ENCODE measurements around the gene SPATA24. TPM values are rescaled to one million over a fixed set of nuclear protein-coding genes. Genes with fewer than 3 reads are reported as not detected.

Gene SPATA24
- total and polyA plus RNA-seq, 2 of the 8 experiments (the other 6 are each of a cell fraction or from before 2014, with no cell fraction given) = 5.8 to 9.4 TPM

- TF ChIP-seq ATF2 (IDR thresholded peaks at IDR 0.05; ENCODE audit: low read length) (no peak), FOSL1 (IDR thresholded peaks at IDR 0.05; ENCODE audit: insufficient read depth, low read depth, low read length) (no peak), NRF1 (IDR thresholded peaks at IDR 0.05; ENCODE audit: low read depth, low read length) (no peak), SUZ12 (IDR thresholded peaks at IDR 0.05; ENCODE audit: low read length) (no peak), RNF2 (IDR thresholded peaks at IDR 0.05; ENCODE audit: borderline replicate concordance, low read depth, low read length, missing control alignments, poor library complexity, severe bottlenecking) (no peak), CREB1 (IDR thresholded peaks at IDR 0.05) (no peak), PHF8 (conservative IDR thresholded peaks at IDR 0.05; ENCODE audit: low read depth, low read length) (no peak)
- TF ChIP-seq, protein P1, sequence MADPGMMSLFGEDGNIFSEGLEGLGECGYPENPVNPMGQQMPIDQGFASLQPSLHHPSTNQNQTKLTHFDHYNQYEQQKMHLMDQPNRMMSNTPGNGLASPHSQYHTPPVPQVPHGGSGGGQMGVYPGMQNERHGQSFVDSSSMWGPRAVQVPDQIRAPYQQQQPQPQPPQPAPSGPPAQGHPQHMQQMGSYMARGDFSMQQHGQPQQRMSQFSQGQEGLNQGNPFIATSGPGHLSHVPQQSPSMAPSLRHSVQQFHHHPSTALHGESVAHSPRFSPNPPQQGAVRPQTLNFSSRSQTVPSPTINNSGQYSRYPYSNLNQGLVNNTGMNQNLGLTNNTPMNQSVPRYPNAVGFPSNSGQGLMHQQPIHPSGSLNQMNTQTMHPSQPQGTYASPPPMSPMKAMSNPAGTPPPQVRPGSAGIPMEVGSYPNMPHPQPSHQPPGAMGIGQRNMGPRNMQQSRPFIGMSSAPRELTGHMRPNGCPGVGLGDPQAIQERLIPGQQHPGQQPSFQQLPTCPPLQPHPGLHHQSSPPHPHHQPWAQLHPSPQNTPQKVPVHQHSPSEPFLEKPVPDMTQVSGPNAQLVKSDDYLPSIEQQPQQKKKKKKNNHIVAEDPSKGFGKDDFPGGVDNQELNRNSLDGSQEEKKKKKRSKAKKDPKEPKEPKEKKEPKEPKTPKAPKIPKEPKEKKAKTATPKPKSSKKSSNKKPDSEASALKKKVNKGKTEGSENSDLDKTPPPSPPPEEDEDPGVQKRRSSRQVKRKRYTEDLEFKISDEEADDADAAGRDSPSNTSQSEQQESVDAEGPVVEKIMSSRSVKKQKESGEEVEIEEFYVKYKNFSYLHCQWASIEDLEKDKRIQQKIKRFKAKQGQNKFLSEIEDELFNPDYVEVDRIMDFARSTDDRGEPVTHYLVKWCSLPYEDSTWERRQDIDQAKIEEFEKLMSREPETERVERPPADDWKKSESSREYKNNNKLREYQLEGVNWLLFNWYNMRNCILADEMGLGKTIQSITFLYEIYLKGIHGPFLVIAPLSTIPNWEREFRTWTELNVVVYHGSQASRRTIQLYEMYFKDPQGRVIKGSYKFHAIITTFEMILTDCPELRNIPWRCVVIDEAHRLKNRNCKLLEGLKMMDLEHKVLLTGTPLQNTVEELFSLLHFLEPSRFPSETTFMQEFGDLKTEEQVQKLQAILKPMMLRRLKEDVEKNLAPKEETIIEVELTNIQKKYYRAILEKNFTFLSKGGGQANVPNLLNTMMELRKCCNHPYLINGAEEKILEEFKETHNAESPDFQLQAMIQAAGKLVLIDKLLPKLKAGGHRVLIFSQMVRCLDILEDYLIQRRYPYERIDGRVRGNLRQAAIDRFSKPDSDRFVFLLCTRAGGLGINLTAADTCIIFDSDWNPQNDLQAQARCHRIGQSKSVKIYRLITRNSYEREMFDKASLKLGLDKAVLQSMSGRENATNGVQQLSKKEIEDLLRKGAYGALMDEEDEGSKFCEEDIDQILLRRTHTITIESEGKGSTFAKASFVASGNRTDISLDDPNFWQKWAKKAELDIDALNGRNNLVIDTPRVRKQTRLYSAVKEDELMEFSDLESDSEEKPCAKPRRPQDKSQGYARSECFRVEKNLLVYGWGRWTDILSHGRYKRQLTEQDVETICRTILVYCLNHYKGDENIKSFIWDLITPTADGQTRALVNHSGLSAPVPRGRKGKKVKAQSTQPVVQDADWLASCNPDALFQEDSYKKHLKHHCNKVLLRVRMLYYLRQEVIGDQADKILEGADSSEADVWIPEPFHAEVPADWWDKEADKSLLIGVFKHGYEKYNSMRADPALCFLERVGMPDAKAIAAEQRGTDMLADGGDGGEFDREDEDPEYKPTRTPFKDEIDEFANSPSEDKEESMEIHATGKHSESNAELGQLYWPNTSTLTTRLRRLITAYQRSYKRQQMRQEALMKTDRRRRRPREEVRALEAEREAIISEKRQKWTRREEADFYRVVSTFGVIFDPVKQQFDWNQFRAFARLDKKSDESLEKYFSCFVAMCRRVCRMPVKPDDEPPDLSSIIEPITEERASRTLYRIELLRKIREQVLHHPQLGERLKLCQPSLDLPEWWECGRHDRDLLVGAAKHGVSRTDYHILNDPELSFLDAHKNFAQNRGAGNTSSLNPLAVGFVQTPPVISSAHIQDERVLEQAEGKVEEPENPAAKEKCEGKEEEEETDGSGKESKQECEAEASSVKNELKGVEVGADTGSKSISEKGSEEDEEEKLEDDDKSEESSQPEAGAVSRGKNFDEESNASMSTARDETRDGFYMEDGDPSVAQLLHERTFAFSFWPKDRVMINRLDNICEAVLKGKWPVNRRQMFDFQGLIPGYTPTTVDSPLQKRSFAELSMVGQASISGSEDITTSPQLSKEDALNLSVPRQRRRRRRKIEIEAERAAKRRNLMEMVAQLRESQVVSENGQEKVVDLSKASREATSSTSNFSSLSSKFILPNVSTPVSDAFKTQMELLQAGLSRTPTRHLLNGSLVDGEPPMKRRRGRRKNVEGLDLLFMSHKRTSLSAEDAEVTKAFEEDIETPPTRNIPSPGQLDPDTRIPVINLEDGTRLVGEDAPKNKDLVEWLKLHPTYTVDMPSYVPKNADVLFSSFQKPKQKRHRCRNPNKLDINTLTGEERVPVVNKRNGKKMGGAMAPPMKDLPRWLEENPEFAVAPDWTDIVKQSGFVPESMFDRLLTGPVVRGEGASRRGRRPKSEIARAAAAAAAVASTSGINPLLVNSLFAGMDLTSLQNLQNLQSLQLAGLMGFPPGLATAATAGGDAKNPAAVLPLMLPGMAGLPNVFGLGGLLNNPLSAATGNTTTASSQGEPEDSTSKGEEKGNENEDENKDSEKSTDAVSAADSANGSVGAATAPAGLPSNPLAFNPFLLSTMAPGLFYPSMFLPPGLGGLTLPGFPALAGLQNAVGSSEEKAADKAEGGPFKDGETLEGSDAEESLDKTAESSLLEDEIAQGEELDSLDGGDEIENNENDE (IDR thresholded peaks at IDR 0.05; ENCODE audit: insufficient replicate concordance, low read length) = no peak
Observed at GRCh38 chr5:139404484-139404840, 573 bp upstream of the SPATA24 start (continued).

Data from H1 (cell line).